Myocyte (in vitro differentiated cells): Measurements from ENCODE around the gene ANAPC7. TPM values are rescaled to one million over a fixed set of nuclear protein-coding genes. Genes with fewer than 3 reads are reported as not detected.

Experiments
- total RNA-seq: library from RNA; depleted of rRNA; stranded (reverse); fragments of >200 nt; gene quantifications from 2 replicates; pipeline ENCODE4 v1.2.3, GENCODE V29; 2014

ANAPC7 gene
- total RNA-seq, 1 donor from 2014 or later = 72.2 TPM

Other genes starting within 250 kb of the ANAPC7 start
- 438 and 959 TPM in 2 replicates for gene ATP2A2, start 122.5 kb downstream of the ANAPC7 start, total RNA-seq
- gene ARPC3, start 46.6 kb upstream of the ANAPC7 start, total RNA-seq = 170 and 371 TPM in 2 replicates
- gene GPN3, start 64.5 kb upstream of the ANAPC7 start, total RNA-seq = 22.2 and 24.9 TPM in 2 replicates
- gene FAM216A, start 65.1 kb upstream of the ANAPC7 start, total RNA-seq = 32.7 and 40.7 TPM in 2 replicates
- gene VPS29, start 98.4 kb upstream of the ANAPC7 start, total RNA-seq = 59.9 and 64.8 TPM in 2 replicates
- 1.1 and 3.6 TPM in 2 replicates for gene RAD9B, start 98.6 kb upstream of the ANAPC7 start, total RNA-seq
- 10.3 and 15.9 TPM in 2 replicates for gene PPTC7, start 179.6 kb upstream of the ANAPC7 start, total RNA-seq
- 34.6 and 48.4 TPM in 2 replicates for gene TCTN1, start 210.4 kb upstream of the ANAPC7 start, total RNA-seq